Measurements from ENCODE around the gene LSAMP. TPM values are rescaled to one million over a fixed set of nuclear protein-coding genes. Genes with fewer than 3 reads are reported as not detected.

Gene LSAMP
- total RNA-seq, 3 donors from 2014 or later, result 0.78 to 39.8 (median 1.9) TPM

GRCh38 chr3:116394365-116394764, 50.9 kb downstream of the LSAMP start:
- intact Hi-C loops (cut with DNase I, micrococcal nuclease), result no loop called here
- H3K9me3 ChIP-seq, result no peaks in the 10 kb centered on the region
- no peak for ATAC-seq
- no peaks in the 10 kb centered on the region for H3K36me3 ChIP-seq (ENCODE audit: low read depth)
- H3K4me1 ChIP-seq (ENCODE audit: low read depth), result no peaks in the 10 kb centered on the region
- TF ChIP-seq CTCF (IDR thresholded peaks at IDR 0.05), result no peak
- no peak for DNase-seq
- no peak overlapping the region for H3K4me3 ChIP-seq

GRCh38 chr3:116393199-116393598, 52.1 kb downstream of the LSAMP start:
- DNase-seq (peak in 1 of 3 donors; percentile 19), ATAC-seq (no peak)
- Histone ChIP-seq H3K4me3 (no peak overlapping the region), H3K9me3 (no peaks in the 10 kb centered on the region), H3K4me1 (ENCODE audit: low read depth) (no peaks in the 10 kb centered on the region), H3K36me3 (ENCODE audit: low read depth) (no peaks in the 10 kb centered on the region)
- intact Hi-C loops (cut with DNase I, micrococcal nuclease), result no loop called here
- no peak for TF ChIP-seq CTCF (IDR thresholded peaks at IDR 0.05)

- intact Hi-C loops (cut with DNase I, micrococcal nuclease), result no loop called here
- Histone ChIP-seq H3K36me3 (ENCODE audit: low read depth) (no peaks in the 10 kb centered on the region), H3K4me3 (no peak overlapping the region), H3K9me3 (no peaks in the 10 kb centered on the region), H3K4me1 (ENCODE audit: low read depth) (no peaks in the 10 kb centered on the region)
- no peak for ATAC-seq
- TF ChIP-seq CTCF (IDR thresholded peaks at IDR 0.05), result no peak
- peak in 1 of 3 donors; percentile 22 for DNase-seq
Observed at GRCh38 chr3:116392291-116392690, 53.0 kb downstream of the LSAMP start.

GRCh38 chr3:116391296-116392201, 53.7 kb downstream of the LSAMP start:
- Histone ChIP-seq H3K36me3 (ENCODE audit: low read depth) (no peaks in the 10 kb centered on the region), H3K4me3 (no peak overlapping the region), H3K4me1 (ENCODE audit: low read depth) (no peaks in the 10 kb centered on the region), H3K9me3 (no peaks in the 10 kb centered on the region)
- peak in 1 of 3 donors; percentile 30 for DNase-seq
- intact Hi-C loops (cut with DNase I, micrococcal nuclease), result no loop called here
- ATAC-seq, result no peak
- TF ChIP-seq CTCF (IDR thresholded peaks at IDR 0.05), result no peak

- intact Hi-C loops (cut with DNase I, micrococcal nuclease), result no loop called here
- TF ChIP-seq CTCF (IDR thresholded peaks at IDR 0.05), result no peak
- DNase-seq (no peak), ATAC-seq (no peak)
- Histone ChIP-seq H3K4me1 (ENCODE audit: low read depth) (no peaks in the 10 kb centered on the region), H3K4me3 (no peak overlapping the region), H3K9me3 (no peaks in the 10 kb centered on the region), H3K36me3 (ENCODE audit: low read depth) (no peaks in the 10 kb centered on the region)
Observed at GRCh38 chr3:116390318-116390717, 55.0 kb downstream of the LSAMP start.
